NCI-H1417 treated with DMSO at 0.1 percent for 48 hours (cell line): ENCODE data around the gene ABHD4.
A peak's percentile ranks its signal among the peaks of the same experiment; 100 is the strongest.
"Not testable (repeated sequence)": the region's sequence is repeated elsewhere in the genome, so short reads cannot be mapped to it uniquely, and the experiment has no call there.

Experiments
- DNase-seq: peaks from one replicate; lab custom pipeline; 2025; lab: John Stamatoyannopoulos, UW

ABHD4 gene

GRCh38 chr14:22589096-22589839 lies 8.8 kb upstream of the ABHD4 start, which contains the start of gene DAD1:
DAD1 (minus strand) TSS chr14:22589224; CDS start chr14:22589157, 67 bp downstream.
- DNase-seq: peak; percentile 88

- DNase-seq: no peak
These were observed 4.9 kb upstream of the ABHD4 start for GRCh38 chr14:22593189-22593588.

GRCh38 chr14:22593601-22594000 lies 4.5 kb upstream of the ABHD4 start:
- no peak for DNase-seq

- no peak for DNase-seq
These were observed 3.9 kb upstream of the ABHD4 start for GRCh38 chr14:22594156-22594716.

- DNase-seq: no peak
These were observed 1.7 kb upstream of the ABHD4 start for GRCh38 chr14:22596354-22596879.

GRCh38 chr14:22597265-22597664 lies 835 bp upstream of the ABHD4 start:
- no peak for DNase-seq

- no peak for DNase-seq
These were observed 365 bp upstream of the ABHD4 start for GRCh38 chr14:22597771-22598098.

- no peak for DNase-seq
These were observed 770 bp downstream of the ABHD4 start for GRCh38 chr14:22598896-22599244.

- DNase-seq: no peak
These were observed 1.2 kb downstream of the ABHD4 start for GRCh38 chr14:22599349-22599748.

GRCh38 chr14:22600027-22600426 lies 1.9 kb downstream of the ABHD4 start:
- DNase-seq: no peak

- no peak for DNase-seq
These were observed 3.4 kb downstream of the ABHD4 start for GRCh38 chr14:22601456-22601855.

GRCh38 chr14:22601996-22602395 lies 3.9 kb downstream of the ABHD4 start:
- DNase-seq: no peak

GRCh38 chr14:22602862-22603261 lies 4.8 kb downstream of the ABHD4 start:
- DNase-seq: no peak

GRCh38 chr14:22606380-22606779 lies 8.3 kb downstream of the ABHD4 start:
- no peak for DNase-seq

- DNase-seq: no peak
These were observed 9.2 kb downstream of the ABHD4 start for GRCh38 chr14:22607291-22607690.

GRCh38 chr14:22610931-22611330 lies 12.8 kb downstream of the ABHD4 start:
- DNase-seq: no peak

- no peak for DNase-seq
These were observed 15.1 kb downstream of the ABHD4 start for GRCh38 chr14:22613106-22613695.

- no peak for DNase-seq
These were observed 15.7 kb downstream of the ABHD4 start for GRCh38 chr14:22613736-22614239.

GRCh38 chr14:22614240-22614799 lies 16.2 kb downstream of the ABHD4 start:
- no peak for DNase-seq

GRCh38 chr14:22615765-22616164 lies 17.7 kb downstream of the ABHD4 start:
- not testable (repeated sequence) for DNase-seq

GRCh38 chr14:22622255-22622654 lies 24.2 kb downstream of the ABHD4 start:
- DNase-seq: no peak

GRCh38 chr14:22623047-22623446 lies 24.9 kb downstream of the ABHD4 start:
- no peak for DNase-seq

GRCh38 chr14:22626590-22626989 lies 28.5 kb downstream of the ABHD4 start:
- DNase-seq: no peak
